SK-N-SH (cell line): ENCODE measurements around the gene MPP4. TPM values are rescaled to one million over a fixed set of nuclear protein-coding genes. Genes with fewer than 3 reads are reported as not detected.
A peak's percentile ranks its signal among the peaks of the same experiment; 100 is the strongest.

Experiments
- CTCF ChIA-PET: fragments of 300-600, 350-600 bp; formaldehyde crosslinking; extraction: SDS; loops from one replicate; lab custom pipeline; 2021; lab: Yijun Ruan, JAX
- POLR2A ChIA-PET: fragments of 350-600 bp; sonication (Branson Sonifier 250); formaldehyde crosslinking; extraction: SDS; loops from one replicate; lab custom pipeline; 2020; ENCODE audit warnings: antibody characterized with exemption, inconsistent platforms; lab: Yijun Ruan, JAX
- DNase-seq: peaks from one replicate; pipeline ENCODE4 v3.0.0; 2012
- H2AFZ ChIP-seq: fragments of 200-600 bp; sonication (generic); 2 replicates; pipeline ENCODE4 v1.8.1; 2016; ENCODE audit warnings: antibody characterized with exemption, mild to moderate bottlenecking, low read depth
- H3F3A ChIP-seq: fragments of 200-600 bp; sonication (generic); replicated peaks from 2 replicates; pipeline ENCODE3; 2016; ENCODE audit warnings: antibody characterized with exemption, mild to moderate bottlenecking; ENCODE audit not compliant: insufficient read depth
- H3K27ac ChIP-seq, 2 experiments: fragments of 200-500 bp in 1 of 2; fragments of 200-600 bp in 1 of 2; sonication (Bioruptor generic) in 1 of 2; sonication (generic), shearing (Covaris generic) in 1 of 2; 2 replicates each; pipeline versions ENCODE4 v1.5.1 to v1.6.1; 2014 to 2016; ENCODE audit warnings: low read depth in 2 of 2, inconsistent platforms in 1 of 2, low read length in 1 of 2, mild to moderate bottlenecking in 1 of 2, mixed read lengths in 1 of 2
- H3K27me3 ChIP-seq: fragments of 200-600 bp; sonication (generic), shearing (Covaris generic); 2 replicates; pipeline ENCODE4 v1.6.1; 2016; ENCODE audit warnings: mixed run types; ENCODE audit not compliant: insufficient read depth
- H3K36me3 ChIP-seq, 2 experiments: fragments of 200-500 bp in 1 of 2; fragments of 200-600 bp in 1 of 2; sonication (Bioruptor generic) in 1 of 2; sonication (generic) in 1 of 2; replicated peaks in 1 of 2; 2 replicates each; pipeline versions ENCODE3 to v1.5.1; 2014 to 2016; ENCODE audit warnings: low read length in 1 of 2, mild to moderate bottlenecking in 1 of 2; ENCODE audit not compliant: insufficient read depth in 2 of 2, control insufficient read depth in 1 of 2
- H3K4me1 ChIP-seq, 2 experiments: fragments of 200-500 bp in 1 of 2; fragments of 200-600 bp in 1 of 2; sonication (Bioruptor generic) in 1 of 2; sonication (generic), shearing (Covaris generic) in 1 of 2; 2 replicates each; pipeline versions ENCODE4 v1.5.1 to v1.6.1; 2014 to 2016; ENCODE audit warnings: low read depth in 1 of 2, low read length in 1 of 2, mixed run types in 1 of 2; ENCODE audit not compliant: insufficient read depth in 2 of 2, control insufficient read depth in 1 of 2
- H3K4me2 ChIP-seq: fragments of 200-600 bp; sonication (generic), shearing (Covaris generic); 2 replicates; pipeline ENCODE4 v1.6.1; 2017; ENCODE audit warnings: mixed run types
- H3K4me3 ChIP-seq, 2 experiments: fragments of 200-500 bp in 1 of 2; fragments of 200-600 bp in 1 of 2; sonication (Bioruptor generic) in 1 of 2; sonication (generic), shearing (Covaris generic) in 1 of 2; 2 replicates each; pipeline versions ENCODE4 v1.5.1 to v1.8.1; 2014 to 2016; ENCODE audit warnings: low read depth in 2 of 2, inconsistent platforms in 1 of 2, low read length in 1 of 2, mild to moderate bottlenecking in 1 of 2, mixed read lengths in 1 of 2, moderate library complexity in 1 of 2
- H3K79me2 ChIP-seq: fragments of 200-600 bp; sonication (generic); 2 replicates; pipeline ENCODE4 v1.8.1; 2017; ENCODE audit warnings: mild to moderate bottlenecking; ENCODE audit not compliant: insufficient read depth
- H3K9ac ChIP-seq: fragments of 200-600 bp; sonication (generic); 2 replicates; pipeline ENCODE4 v1.6.1; 2017; ENCODE audit warnings: mixed run types
- H3K9me2 ChIP-seq: fragments of 200-600 bp; sonication (generic); 2 replicates; pipeline ENCODE4 v1.6.1; 2017; ENCODE audit warnings: mixed run types
- H3K9me3 ChIP-seq: fragments of 200-600 bp; sonication (generic); 2 replicates; pipeline ENCODE4 v1.6.1; 2017; ENCODE audit warnings: mixed run types, mild to moderate bottlenecking, moderate library complexity
- H4K20me1 ChIP-seq: fragments of 200-600 bp; sonication (generic); 2 replicates; pipeline ENCODE4 v1.6.1; 2017; ENCODE audit warnings: mild to moderate bottlenecking, mixed run types; ENCODE audit not compliant: insufficient read depth
- CHD2 ChIP-seq: fragments of 150-350 bp; IDR thresholded peaks from 2 replicates; pipeline ENCODE4 v1.6.1; 2018; ENCODE audit warnings: low read length; ENCODE audit not compliant: partially characterized antibody
- CTCF ChIP-seq: fragments of 200-600 bp; sonication (generic); IDR thresholded peaks from 2 replicates; pipeline ENCODE4 v1.6.1; 2017; ENCODE audit warnings: antibody characterized with exemption, mild to moderate bottlenecking, moderate library complexity
- GATA2 ChIP-seq: sonication (generic); formaldehyde crosslinking; IDR thresholded peaks from 2 replicates; pipeline ENCODE4 v1.5.0; 2020; ENCODE audit warnings: mild to moderate bottlenecking, missing genetic modification reagents
- MEF2A ChIP-seq: IDR thresholded peaks from 2 replicates; pipeline ENCODE4 v1.4.0; 2012; ENCODE audit warnings: low read depth, borderline replicate concordance
- PBX3 ChIP-seq: IDR thresholded peaks from 2 replicates; pipeline ENCODE4; 2012
- RAD21 ChIP-seq: IDR thresholded peaks from 2 replicates; pipeline ENCODE4 v1.6.1; 2012; ENCODE audit warnings: mild to moderate bottlenecking, low read length
- RXRA ChIP-seq: IDR thresholded peaks from 2 replicates; pipeline ENCODE4 v1.4.0; 2012; ENCODE audit warnings: low read depth, mild to moderate bottlenecking, borderline replicate concordance
- SIN3A ChIP-seq: IDR thresholded peaks from 2 replicates; pipeline ENCODE4 v1.6.1; 2012; ENCODE audit warnings: low read depth, mild to moderate bottlenecking, low read length, moderate library complexity, borderline replicate concordance
- WGBS: methylation state at CpG from one replicate; pipeline ENCODE4 v1.1.6; 2017; ENCODE audit warnings: low lambda C conversion rate; 5-methylcytosine and 5-hydroxymethylcytosine counted together
- polyA plus RNA-seq, 3 experiments: library from polyadenylated mRNA; depleted of rRNA; stranded (reverse); fragments of >200 nt; gene quantifications; 2 replicates each; pipeline ENCODE4 v1.2.3, GENCODE V29; 2012
- TF ChIP-seq, protein P1 (sequence below): fragments of 150-350 bp; IDR thresholded peaks from 2 replicates; pipeline ENCODE4 v1.6.1; 2017; ENCODE audit warnings: antibody characterized with exemption, low read length, low read depth, borderline replicate concordance

The MPP4 gene
- polyA plus RNA-seq, 1 of the 3 experiments (the other 2 are of a cell fraction) = 24.4 TPM

DNA sequence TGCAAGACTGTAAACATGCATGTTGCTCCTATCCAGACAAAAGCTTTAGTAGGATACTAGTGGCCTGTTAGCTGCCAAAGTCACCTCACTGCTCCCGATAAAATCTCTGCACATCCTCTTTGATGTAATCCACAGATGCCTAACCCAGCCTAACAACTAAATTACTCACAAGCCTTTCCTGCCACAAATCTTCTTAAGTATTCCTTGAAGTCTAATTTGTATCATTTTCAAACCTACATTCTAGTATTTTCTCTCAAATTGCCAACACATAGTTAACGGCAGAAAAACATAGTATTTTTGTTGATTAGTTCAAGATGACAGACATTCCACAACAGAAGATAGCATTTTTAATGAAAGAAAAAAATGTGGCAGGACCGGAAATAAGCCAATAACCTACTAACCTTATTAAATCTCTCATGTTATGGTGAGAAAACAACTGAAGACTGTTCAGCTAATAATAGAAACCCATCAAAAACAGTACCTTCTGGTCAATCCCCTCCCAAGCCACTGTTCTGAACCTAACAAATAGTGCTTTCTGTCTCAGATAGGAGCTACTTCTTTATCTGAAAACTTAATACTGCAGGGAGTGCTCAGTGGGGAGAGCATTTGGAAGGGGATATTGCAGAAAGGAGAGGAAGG lies at the start of gene MPP4 (continued):
- TF ChIP-seq CTCF (no peak), RXRA (peak; percentile 67; the same call in 1 of the 2 replicates), RAD21 (no peak), PBX3 (peak; percentile 88), CHD2 (peak; percentile 9), SIN3A (no peak), GATA2 (CRISPR knock-in tag) (no peak)
- TF ChIP-seq, protein P1, sequence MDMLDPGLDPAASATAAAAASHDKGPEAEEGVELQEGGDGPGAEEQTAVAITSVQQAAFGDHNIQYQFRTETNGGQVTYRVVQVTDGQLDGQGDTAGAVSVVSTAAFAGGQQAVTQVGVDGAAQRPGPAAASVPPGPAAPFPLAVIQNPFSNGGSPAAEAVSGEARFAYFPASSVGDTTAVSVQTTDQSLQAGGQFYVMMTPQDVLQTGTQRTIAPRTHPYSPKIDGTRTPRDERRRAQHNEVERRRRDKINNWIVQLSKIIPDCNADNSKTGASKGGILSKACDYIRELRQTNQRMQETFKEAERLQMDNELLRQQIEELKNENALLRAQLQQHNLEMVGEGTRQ = no peak

DNA sequence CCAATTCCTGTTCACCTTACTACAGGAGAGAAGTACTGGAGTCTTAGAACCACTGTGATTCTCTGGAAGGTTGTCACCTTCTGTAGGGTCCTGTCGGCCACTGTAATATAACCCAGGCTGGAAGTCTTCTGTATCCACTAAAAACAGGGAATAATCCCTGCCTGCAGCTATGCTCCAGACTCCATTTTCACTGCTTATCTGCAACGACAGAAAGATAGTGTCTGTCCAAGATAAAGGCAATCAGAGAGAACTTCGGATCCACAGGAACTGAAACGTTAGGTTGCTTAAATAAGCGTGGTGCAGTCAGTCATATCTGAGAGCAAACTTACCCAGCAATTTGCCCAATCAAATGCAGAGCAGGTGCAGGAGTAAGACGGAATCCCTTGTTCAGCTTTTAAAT lies 48.1 kb upstream of the MPP4 start:
- Histone ChIP-seq H3K27me3 (no peaks in the 10 kb centered on the region), H3K4me1 (no peaks in the 10 kb centered on the region; a peak in 1 of 4 replicates), H3K79me2 (no peaks in the 10 kb centered on the region), H3K9me2 (no peaks in the 10 kb centered on the region), H3K9me3 (no peaks in the 10 kb centered on the region), H2AFZ (no peak overlapping the region), H4K20me1 (no peaks in the 10 kb centered on the region), H3K27ac (0 out of 4 replicates have a peak overlapping the region, but pooled peaks of 1 of the 2 experiments have one; percentile 9), H3K4me3 (no peak overlapping the region), H3K4me2 (no peak overlapping the region), H3K36me3 (peaks cover 62 to 79% of the 10 kb centered on the region in 2 experiments), H3K9ac (no peak overlapping the region), H3F3A (peaks cover 21% of the 10 kb centered on the region)
- POLR2A ChIA-PET = no interaction called here
- TF ChIP-seq GATA2 (CRISPR knock-in tag) = peak; percentile 80
- TF ChIP-seq CTCF = no peak
- no peak for TF ChIP-seq MEF2A
- no peak for DNase-seq
- CTCF ChIA-PET = no interaction called here
- 78% methylated on average over 6 of the region's 6 CpGs for WGBS
